ENCODE data around the gene ACAP2.

The ACAP2 gene

DNA sequence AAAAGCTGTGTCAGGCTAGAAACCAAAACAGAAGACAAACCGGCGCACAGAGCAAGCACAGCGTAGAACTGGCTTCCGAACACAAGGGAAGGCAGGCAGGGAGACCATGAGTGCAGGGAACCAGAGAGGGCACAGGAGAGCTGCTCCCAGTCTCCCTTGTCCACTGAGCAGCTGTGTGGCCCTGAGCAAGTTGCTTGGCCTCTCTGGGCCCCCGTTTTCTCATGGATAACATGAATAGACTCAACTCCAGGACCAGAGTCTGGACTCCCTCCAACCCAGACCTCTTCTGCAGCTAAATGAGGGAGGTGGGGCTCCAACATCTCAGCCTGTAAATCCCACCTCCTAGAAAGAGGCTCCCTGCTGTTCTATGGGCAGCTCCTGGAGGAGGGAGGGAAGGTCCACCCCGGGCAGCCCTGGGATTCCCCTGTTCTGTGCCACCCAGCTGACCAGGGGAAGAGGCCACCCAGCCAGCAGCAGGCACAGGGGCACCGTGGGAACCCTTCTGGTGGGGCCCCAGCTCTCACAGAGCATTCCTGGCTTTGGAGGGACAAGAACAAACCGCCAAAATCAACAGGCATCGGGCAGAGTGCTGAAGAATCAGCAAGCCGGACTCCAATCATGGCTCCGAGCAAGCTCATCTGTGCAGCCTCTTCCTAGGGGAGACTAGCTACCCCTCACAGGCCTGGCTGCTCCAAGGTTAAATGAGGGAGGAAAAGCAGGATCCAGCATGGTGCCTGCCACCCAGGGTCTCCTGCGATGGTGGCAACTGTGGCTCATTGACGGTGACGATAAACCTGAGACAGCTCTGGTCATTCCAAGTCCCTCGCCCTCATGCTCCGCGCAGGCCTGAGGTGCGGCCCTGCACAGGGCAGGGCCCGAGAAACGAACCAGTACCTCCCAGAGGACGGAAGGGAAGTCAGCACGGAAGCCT, 187.0 kb downstream of the ACAP2 start:
- DNase-seq (ENCODE audit: low read depth): no peak
- TF ChIP-seq POLR2A (IDR thresholded peaks at IDR 0.05; ENCODE audit: extremely low read depth, insufficient read length) (no peak), MYC (IDR thresholded peaks at IDR 0.05; ENCODE audit: low read depth, low read length) (no peak)
- TF ChIP-seq, protein P1, sequence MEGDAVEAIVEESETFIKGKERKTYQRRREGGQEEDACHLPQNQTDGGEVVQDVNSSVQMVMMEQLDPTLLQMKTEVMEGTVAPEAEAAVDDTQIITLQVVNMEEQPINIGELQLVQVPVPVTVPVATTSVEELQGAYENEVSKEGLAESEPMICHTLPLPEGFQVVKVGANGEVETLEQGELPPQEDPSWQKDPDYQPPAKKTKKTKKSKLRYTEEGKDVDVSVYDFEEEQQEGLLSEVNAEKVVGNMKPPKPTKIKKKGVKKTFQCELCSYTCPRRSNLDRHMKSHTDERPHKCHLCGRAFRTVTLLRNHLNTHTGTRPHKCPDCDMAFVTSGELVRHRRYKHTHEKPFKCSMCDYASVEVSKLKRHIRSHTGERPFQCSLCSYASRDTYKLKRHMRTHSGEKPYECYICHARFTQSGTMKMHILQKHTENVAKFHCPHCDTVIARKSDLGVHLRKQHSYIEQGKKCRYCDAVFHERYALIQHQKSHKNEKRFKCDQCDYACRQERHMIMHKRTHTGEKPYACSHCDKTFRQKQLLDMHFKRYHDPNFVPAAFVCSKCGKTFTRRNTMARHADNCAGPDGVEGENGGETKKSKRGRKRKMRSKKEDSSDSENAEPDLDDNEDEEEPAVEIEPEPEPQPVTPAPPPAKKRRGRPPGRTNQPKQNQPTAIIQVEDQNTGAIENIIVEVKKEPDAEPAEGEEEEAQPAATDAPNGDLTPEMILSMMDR (IDR thresholded peaks at IDR 0.05; ENCODE audit: low read depth, low read length): no peak
- TF ChIP-seq, protein P2, sequence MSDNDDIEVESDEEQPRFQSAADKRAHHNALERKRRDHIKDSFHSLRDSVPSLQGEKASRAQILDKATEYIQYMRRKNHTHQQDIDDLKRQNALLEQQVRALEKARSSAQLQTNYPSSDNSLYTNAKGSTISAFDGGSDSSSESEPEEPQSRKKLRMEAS (IDR thresholded peaks at IDR 0.05; ENCODE audit: low read depth, low read length): no peak
- no peak overlapping the region for H3K4me3 ChIP-seq (ENCODE audit: low read depth, low read length)

DNA sequence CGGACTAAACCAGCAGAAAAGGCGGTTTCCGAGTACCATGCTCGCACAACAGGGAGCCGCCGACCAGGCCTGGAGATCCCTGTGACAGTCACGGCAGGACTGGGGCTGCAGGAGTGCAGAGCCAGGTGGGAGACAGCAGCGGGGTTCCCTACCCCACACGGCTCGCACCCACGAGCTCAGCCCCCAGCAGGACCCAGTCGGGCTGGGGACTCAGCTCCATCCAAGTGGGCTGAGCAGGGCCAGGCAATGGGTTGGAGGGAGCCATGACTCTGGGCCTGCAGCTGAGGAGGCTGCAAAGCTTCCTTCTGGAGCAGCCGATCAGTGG, 187.7 kb downstream of the ACAP2 start:
- TF ChIP-seq POLR2A (IDR thresholded peaks at IDR 0.05; ENCODE audit: extremely low read depth, insufficient read length): no peak
- TF ChIP-seq, protein P1 (IDR thresholded peaks at IDR 0.05; ENCODE audit: low read depth, low read length): no peak
- TF ChIP-seq, protein P2 (IDR thresholded peaks at IDR 0.05; ENCODE audit: low read depth, low read length): no peak
- no peak for TF ChIP-seq MYC (IDR thresholded peaks at IDR 0.05; ENCODE audit: low read depth, low read length)
- DNase-seq (ENCODE audit: low read depth): no peak
- H3K4me3 ChIP-seq (ENCODE audit: low read depth, low read length): no peak overlapping the region

DNA sequence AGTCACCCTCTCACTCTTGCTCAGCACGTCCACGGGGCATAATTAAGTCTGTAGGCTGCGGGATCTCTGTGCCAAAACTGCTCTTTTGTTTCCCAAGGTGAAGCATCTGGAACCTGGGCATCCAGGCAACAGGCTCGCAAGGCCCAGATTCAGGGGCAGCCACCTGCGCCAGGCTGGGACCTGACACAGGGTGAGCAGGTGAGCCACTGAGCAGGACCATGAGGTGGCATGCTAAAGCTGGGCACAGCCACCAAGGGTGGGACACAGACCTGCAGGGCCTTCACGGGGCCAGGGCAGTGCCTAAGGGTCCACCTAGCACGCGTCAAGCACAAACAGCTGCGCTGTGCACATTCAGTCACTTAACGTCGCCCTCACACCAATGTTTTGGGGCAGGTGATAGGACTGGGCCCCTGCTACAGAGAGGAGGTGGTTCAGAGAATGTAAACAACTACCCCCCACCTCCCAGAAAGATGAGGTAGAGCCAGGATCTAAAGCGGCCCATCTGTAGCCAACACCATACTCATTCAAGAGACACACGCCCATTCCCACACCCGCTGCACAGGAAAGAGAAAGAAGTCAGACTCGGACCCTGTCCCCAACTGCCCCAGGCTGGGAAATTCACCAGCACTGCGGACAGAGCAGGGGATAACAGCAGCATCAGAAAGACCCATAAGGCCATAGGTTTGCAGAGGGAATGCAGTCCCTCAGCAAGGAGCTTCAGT, 188.2 kb downstream of the ACAP2 start:
- DNase-seq (ENCODE audit: low read depth): no peak
- no peak for TF ChIP-seq POLR2A (IDR thresholded peaks at IDR 0.05; ENCODE audit: extremely low read depth, insufficient read length)
- TF ChIP-seq, protein P1 (IDR thresholded peaks at IDR 0.05; ENCODE audit: low read depth, low read length): no peak
- TF ChIP-seq, protein P2 (IDR thresholded peaks at IDR 0.05; ENCODE audit: low read depth, low read length): no peak
- TF ChIP-seq MYC (IDR thresholded peaks at IDR 0.05; ENCODE audit: low read depth, low read length): no peak
- no peak overlapping the region for H3K4me3 ChIP-seq (ENCODE audit: low read depth, low read length)

DNA sequence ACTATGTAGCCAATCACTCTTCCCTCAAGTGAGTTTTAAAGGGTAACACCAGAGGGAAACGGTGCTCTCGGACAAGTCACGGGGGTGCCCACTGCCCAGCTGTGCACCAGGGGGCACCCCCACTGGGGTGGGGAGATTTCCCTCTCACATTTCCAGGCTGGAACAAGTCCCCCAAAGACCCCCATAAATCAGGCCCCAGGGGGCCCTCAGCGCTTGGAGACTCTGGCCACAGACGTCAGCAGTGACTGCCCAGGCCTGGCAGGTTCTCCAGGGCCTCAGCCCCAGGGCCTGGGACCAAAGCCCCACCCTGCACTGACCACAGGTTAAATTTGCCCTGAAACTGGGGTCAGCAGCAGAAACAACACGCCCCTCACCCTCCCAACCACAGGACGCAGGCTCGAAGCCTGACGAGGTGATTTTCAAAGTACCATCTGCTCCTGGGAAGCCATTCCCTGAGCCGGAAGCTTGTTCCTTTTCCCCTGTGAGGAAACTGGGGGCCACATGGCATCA, 188.8 kb downstream of the ACAP2 start:
- DNase-seq (ENCODE audit: low read depth): no peak
- no peak overlapping the region for H3K4me3 ChIP-seq (ENCODE audit: low read depth, low read length)
- TF ChIP-seq MYC (IDR thresholded peaks at IDR 0.05; ENCODE audit: low read depth, low read length) (no peak), POLR2A (IDR thresholded peaks at IDR 0.05; ENCODE audit: extremely low read depth, insufficient read length) (no peak)
- TF ChIP-seq, protein P2 (IDR thresholded peaks at IDR 0.05; ENCODE audit: low read depth, low read length): no peak
- TF ChIP-seq, protein P1 (IDR thresholded peaks at IDR 0.05; ENCODE audit: low read depth, low read length): no peak

DNA sequence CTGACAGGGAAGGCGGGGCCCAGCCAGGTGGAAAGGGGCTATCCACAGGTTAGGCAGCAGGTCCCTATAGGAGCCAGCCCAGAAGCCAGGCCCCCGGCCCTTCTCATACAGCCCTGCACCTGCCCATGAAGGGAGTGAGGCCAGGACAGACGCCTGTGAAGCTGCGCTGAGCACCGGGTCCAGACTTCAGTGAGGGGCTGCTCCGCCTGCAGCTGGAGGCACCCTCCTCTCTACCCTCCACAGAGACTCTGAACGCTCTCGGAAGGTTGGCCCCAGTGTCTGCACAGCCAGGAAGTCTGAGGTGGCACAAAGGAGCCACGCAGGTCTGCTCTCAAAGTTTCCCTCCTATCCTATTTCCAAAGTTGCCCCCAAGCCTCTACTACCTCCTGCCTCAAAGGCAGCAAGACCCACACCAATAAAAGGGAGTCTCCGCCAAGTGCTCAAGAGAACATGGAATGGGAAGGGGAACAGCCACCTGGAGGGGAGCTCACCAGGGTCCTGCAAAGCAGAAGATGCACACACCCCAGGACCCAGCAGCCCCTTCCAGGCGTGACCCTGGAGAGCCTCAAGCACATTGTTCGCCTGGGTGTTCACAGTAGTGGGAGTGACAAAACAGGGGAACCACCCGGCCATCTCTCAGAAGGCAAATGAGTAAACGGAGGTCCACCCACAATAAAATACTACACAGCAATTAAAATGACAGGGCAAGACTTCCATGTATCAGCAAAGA, 191.3 kb downstream of the ACAP2 start:
- H3K4me3 ChIP-seq (ENCODE audit: low read depth, low read length): no peak overlapping the region
- no peak for TF ChIP-seq MYC (IDR thresholded peaks at IDR 0.05; ENCODE audit: low read depth, low read length)
- DNase-seq (ENCODE audit: low read depth): no peak

Measured in NB4 (cell line).